Measurements from ENCODE around the gene ZDHHC1.
A peak's percentile ranks its signal among the peaks of the same experiment; 100 is the strongest.
"Not testable (repeated sequence)": the region's sequence is repeated elsewhere in the genome, so short reads cannot be mapped to it uniquely, and the experiment has no call there.

ZDHHC1 gene

DNA sequence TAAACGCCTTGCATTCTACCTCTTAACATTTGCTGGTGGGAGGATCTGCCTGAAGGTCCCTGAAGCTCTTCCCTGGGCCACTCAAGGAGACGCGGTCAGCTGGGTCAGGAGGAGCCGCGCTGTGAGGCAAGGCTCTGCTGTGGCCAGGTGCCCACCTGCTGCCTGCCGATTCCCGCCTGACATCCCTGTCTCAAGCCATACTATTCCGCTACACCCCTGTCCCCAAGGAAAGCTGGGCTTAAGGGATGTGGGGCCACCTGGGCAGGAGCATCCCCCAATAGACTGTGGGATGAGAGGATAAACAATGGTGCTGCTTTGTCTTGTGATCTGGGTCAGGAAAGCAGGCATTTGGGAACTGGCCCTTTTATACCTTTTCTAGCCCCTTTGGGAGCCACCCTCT is 28.1 kb downstream of the ZDHHC1 start:
- H3K9me3 Mint-ChIP-seq = no peaks in the 10 kb centered on the region
- H3K4me3 Mint-ChIP-seq = no peak overlapping the region
- H3K27ac Mint-ChIP-seq = no peak overlapping the region
- no peaks in the 10 kb centered on the region for H3K4me1 Mint-ChIP-seq
- H3K27me3 Mint-ChIP-seq = no peaks in the 10 kb centered on the region
- H3K36me3 Mint-ChIP-seq = no peaks in the 10 kb centered on the region

DNA sequence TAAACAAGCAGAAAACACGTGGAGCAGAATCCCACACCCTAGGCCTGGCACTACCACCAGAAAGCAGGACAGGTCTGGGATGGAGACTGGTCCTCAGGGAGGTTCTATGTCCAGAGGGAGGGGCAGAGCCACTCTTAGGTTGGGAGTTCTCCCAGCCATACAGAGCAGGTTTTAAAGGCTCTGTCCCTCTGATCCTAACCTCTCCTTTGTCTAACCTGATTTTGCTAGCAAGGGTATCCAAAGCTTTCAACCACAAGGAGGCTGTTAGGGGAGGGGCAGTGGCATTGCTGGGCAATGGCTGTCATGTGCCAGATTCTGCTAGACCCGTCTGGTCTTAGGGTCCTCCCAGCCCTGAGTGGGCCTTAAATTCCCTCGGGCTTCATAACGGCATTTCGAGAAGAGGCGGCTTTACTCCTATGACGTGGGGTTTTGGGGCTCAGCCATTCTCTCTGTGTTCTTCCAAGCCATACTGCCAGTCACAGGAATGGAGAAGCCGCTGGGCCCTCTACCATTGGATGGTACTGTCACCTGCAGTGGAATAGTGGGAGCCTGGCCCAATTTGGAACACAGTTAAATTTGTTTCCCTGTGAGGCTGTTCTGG is 28.7 kb downstream of the ZDHHC1 start:
- Mint-ChIP-seq H3K36me3 (no peaks in the 10 kb centered on the region), H3K9me3 (no peaks in the 10 kb centered on the region), H3K27ac (no peak overlapping the region), H3K4me1 (no peaks in the 10 kb centered on the region), H3K27me3 (no peaks in the 10 kb centered on the region), H3K4me3 (no peak overlapping the region)

DNA sequence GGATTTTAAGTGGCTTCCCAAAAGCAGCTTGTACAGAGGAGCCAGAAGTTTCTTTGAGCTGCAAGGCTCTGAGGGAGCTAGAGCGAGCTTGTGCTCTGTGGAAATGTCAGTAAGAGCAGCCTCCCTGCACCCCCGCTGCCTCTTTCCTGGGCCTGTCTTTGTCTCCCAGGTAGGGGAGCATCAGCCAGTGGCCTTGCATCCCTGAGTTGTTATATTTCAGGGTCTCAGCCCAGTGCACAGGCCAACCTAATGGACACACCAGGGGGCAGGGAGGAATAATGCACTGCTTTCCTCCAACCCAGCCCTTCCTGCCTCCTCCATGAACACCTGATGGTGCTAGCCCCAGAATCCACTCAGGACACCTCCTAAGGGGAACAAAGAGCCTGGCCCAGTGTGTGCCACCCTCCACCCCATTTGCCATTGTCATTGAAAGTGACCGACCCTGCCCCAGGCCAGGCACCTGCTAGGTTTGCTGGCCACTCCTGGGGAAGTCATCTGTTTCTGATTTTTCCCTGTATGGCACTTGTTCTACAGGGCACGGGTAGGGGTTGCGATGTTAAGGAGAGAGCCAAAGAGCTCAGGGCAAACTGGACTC is 29.3 kb downstream of the ZDHHC1 start:
- Mint-ChIP-seq H3K27ac (no peak overlapping the region), H3K4me1 (no peaks in the 10 kb centered on the region), H3K36me3 (no peaks in the 10 kb centered on the region), H3K4me3 (no peak overlapping the region), H3K9me3 (no peaks in the 10 kb centered on the region), H3K27me3 (no peaks in the 10 kb centered on the region)

DNA sequence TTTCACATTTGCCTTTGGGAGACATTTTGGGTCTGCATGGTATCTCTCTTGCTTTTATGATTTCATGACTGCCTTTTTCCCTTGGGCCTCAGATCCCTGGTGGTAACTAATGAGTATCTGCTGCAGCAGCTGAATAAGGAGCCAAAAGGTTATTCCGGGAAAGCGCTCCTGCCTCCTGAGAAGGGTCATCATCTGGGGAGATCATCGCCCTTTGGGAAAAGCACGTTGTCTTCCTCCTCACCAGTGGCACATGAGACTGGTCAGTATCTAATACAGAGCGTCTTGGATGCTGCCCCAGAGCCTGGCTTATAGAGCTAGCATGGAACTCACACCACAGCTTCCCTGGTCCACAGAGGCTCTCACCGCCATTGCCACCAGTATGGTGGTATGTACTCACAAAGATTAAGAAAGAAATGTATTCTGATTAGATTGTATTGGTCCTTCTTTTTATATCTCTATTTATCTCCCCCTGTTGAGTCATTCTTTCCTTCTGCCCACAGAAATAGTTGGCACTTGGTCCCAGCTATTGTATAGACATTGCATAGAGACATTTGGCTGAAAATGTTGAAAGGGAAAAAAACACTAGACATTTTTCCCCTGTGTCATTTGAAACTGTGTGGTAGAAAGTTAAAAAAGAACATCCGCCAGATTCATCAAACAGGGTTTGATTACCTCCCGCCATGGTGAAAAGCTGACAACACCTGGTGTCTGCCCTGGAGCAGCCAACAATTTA is 31.3 kb downstream of the ZDHHC1 start:
- no peak overlapping the region for H3K27ac Mint-ChIP-seq
- no peaks in the 10 kb centered on the region for H3K27me3 Mint-ChIP-seq
- no peaks in the 10 kb centered on the region for H3K4me1 Mint-ChIP-seq
- H3K9me3 Mint-ChIP-seq = no peaks in the 10 kb centered on the region
- H3K36me3 Mint-ChIP-seq = no peaks in the 10 kb centered on the region
- no peak overlapping the region for H3K4me3 Mint-ChIP-seq

DNA sequence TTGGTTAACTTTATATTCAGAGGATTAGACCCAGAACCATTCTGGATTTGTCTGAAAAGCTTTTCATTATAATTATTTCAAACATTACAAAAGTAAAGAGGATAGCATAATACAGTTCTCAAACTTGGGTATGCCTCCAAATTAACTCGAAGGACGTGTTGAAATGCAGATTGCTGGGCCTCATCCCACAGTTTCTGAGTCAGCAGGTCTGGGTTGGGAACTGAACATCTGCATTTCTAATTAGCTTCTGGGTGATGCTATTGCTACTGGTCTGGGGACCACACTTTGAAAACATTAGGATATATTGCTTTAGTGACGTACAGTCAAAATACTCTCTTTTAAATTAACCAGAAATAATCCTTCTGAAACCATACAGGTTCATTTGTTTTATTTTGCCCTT is 33.0 kb downstream of the ZDHHC1 start:
- H3K4me1 Mint-ChIP-seq = no peaks in the 10 kb centered on the region
- H3K4me3 Mint-ChIP-seq = no peak overlapping the region
- H3K36me3 Mint-ChIP-seq = no peaks in the 10 kb centered on the region
- H3K27ac Mint-ChIP-seq = no peak overlapping the region
- no peaks in the 10 kb centered on the region for H3K27me3 Mint-ChIP-seq
- H3K9me3 Mint-ChIP-seq = no peaks in the 10 kb centered on the region

DNA sequence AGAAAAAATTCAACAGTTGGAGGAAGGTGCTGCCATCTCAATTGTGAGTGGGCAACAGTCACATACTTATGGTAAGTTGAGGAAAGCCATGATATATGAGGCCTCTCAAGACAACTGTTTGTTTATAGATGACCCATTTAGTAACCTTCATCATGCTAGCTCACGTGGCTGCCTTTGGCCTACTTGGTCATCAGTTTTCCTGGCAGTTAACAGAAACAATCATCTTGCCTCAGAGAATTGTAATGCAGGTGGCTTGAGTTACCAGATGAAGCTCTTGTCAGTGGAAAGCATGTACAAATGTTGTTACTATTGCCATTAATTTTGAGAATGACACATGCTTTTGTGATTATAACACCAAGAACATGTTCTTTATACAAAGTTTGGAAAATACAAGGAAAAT is 37.6 kb downstream of the ZDHHC1 start:
- Mint-ChIP-seq H3K4me1 (no peaks in the 10 kb centered on the region), H3K4me3 (no peak overlapping the region), H3K27me3 (no peaks in the 10 kb centered on the region), H3K9me3 (no peaks in the 10 kb centered on the region), H3K36me3 (no peaks in the 10 kb centered on the region), H3K27ac (no peak overlapping the region)

DNA sequence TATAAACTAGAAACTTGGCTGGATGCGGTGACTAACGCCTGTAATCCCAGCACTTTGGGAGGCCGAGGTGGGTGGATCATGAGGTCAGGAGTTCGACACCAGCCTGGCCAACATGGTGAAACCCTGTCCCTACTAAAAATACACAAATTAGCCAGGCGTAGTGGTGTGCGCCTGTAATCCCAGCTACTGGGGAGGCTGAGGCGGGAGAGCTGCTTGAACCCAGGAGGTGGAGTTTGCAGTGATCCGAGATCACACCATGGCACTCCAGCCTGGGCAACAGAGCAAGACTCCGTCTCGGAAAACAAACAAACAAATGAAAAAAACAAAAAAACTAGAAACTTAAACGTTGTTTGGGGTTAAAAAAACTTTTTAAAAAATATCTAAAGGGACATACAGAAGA is 40.3 kb downstream of the ZDHHC1 start:
- H3K4me3 Mint-ChIP-seq, H3K27me3 Mint-ChIP-seq, H3K27ac Mint-ChIP-seq, H3K4me1 Mint-ChIP-seq, H3K9me3 Mint-ChIP-seq, H3K36me3 Mint-ChIP-seq: not testable (repeated sequence)

DNA sequence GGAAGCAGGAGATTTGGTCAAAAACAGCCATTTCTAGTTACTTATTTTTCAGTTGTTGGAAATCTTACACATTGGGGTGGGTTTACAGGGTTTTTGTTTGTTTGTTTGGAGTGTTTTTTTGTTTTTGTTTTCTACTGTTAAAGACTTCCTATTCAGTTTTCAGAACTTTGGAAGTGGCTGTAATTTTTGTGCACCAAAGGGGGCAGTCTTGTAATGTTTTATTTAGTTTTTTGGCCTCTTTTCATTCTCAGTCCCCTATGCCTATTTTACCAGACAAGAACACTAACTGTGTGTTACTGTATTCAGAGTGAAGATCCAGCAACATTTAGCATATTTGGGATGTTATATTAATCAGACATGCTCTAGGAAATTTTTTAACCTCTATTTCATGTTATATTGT is 43.6 kb downstream of the ZDHHC1 start:
- H3K27me3 Mint-ChIP-seq = peaks cover 3% of the 10 kb centered on the region
- no peak overlapping the region for H3K4me3 Mint-ChIP-seq
- H3K36me3 Mint-ChIP-seq = no peaks in the 10 kb centered on the region
- H3K27ac Mint-ChIP-seq = no peak overlapping the region
- no peaks in the 10 kb centered on the region for H3K9me3 Mint-ChIP-seq
- no peaks in the 10 kb centered on the region for H3K4me1 Mint-ChIP-seq

DNA sequence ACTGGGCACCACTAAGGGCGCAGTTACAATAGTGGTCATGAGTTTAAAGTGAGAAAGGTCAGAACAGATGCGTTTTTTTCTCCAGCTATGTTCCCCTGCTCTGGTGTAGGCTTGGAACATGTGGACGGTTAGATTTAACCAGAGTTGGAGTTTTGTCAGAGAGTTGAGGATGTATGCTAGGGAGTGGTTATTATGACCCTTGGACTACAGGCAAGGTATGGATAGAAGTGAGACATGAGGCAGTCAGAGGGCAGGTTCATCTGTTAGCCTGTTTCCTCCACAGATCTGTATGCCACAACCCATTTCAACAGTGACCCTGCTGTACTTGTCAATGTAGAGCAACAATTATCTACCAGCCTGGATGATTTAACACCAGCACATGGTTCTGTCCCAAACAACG is 45.6 kb downstream of the ZDHHC1 start:
- Mint-ChIP-seq H3K27ac (no peak overlapping the region), H3K36me3 (no peaks in the 10 kb centered on the region), H3K4me3 (no peak overlapping the region), H3K27me3 (peaks cover 3% of the 10 kb centered on the region), H3K9me3 (no peaks in the 10 kb centered on the region), H3K4me1 (peaks cover 4% of the 10 kb centered on the region)

DNA sequence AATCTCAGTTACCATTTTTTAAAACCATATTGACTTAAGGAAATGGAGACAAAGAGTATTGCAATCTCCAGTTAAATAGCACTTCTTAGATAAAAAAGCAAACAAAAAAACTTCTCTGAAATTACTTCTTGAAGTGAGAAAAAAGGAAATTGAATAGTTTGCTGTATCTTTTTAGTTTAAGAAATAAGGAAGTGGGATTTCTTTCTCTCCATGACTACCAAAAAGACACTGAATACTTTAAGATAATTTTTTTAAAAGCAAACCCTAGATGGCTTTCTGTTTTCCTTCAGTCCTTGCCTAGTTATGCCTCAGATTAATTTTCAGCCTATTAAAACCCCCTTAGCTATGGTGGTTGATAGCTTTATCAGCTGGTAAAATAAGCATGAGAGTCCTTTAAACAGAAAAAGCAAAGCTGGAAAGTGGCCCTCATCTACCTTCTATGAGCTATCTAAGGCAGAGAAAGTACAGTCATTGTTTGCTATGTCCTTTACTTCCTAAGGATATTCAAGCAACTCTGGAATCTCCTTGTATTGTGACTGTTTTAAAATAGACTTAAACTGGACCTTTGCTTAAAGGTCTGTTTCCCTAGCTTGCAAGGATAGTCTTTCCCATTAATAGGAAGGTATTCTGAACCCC is 51.6 kb downstream of the ZDHHC1 start:
- Mint-ChIP-seq H3K36me3 (no peaks in the 10 kb centered on the region), H3K4me1 (peaks cover 25% of the 10 kb centered on the region), H3K4me3 (peak overlapping the region; percentile 27), H3K27ac (peak overlapping the region; percentile 39), H3K27me3 (no peaks in the 10 kb centered on the region), H3K9me3 (no peaks in the 10 kb centered on the region)

DNA sequence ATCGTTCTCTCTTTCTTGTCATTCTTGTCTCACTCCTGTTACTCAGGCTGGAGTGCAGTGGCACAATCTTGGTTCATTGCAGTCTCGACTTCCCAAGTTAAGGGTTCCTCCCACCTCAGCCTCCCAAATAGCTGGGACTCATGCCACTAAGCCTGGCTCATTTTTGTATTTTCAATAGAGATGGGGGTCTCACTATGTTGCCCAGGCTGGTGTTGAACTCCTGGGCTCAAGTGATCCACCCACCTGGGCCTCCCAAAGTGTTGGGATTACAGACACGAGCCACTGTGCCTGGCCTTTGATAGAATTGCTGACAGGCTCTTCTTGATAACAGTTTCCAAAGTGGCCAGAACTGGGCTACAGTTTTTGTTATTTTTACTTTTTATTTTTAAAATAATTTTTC is 55.2 kb downstream of the ZDHHC1 start:
- no peaks in the 10 kb centered on the region for H3K9me3 Mint-ChIP-seq

DNA sequence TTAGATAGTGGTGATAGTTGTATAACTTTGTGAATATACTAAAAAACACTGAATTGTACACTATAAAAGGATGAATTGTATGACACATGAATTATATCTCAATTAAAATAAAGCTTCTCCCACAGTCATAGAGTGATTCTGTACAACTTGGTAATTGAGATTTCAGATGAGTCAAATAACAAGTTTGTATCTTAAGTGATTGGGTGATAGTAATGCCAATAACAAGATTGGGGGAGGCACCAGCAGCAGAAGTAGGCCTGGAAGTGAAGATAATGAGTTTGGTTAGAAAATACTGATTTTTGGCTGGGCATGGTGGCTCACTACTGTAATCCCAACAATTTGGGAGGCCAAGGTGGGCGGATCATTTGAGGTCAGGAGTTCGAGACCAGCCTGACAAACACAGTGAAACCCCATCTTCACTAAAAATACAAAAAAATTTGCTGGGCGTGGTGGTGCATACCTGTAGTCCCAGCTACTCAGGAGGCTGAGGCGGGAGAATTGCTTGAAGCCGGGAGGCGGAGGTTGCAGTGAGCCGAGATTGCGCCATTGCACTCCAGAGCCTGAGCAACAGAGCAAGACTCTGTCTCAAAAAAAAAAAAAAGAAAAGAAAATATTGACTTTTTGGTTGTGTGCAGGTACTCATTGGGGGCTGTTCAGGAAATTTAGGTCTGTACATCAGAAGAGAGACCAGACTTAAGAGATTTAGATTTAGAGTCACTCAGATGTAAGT is 56.6 kb downstream of the ZDHHC1 start:
- not testable (repeated sequence) for H3K27me3 Mint-ChIP-seq, H3K4me3 Mint-ChIP-seq, H3K9me3 Mint-ChIP-seq, H3K27ac Mint-ChIP-seq, H3K36me3 Mint-ChIP-seq
- H3K4me1 Mint-ChIP-seq = peaks cover 12% of the 10 kb centered on the region

More for the DNA sequence above, 55.2 kb downstream of the ZDHHC1 start:
- Mint-ChIP-seq H3K4me3 (no peak overlapping the region), H3K27me3 (no peaks in the 10 kb centered on the region), H3K4me1 (peaks cover 25% of the 10 kb centered on the region), H3K27ac (no peak overlapping the region), H3K36me3 (no peaks in the 10 kb centered on the region)

DNA sequence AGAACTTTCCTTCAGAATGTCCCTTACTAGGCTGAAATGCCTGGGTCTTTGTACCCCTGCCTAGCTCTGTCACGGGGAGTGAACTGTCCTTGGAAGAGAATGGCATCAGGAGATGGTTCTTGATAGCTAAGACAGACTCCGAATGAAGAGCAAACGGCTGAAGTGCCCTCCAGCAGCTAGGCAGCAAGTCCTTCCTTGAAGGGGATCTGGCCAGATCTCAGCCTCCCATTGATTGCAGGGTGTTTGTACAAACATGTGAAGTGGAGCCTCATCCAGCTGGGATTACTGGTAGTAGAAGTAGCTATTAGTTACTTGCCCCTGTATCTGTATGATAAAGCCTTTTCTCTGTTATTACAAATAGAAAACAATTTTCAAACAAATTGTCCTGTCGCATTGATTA is 58.7 kb downstream of the ZDHHC1 start:
- no peaks in the 10 kb centered on the region for H3K4me1 Mint-ChIP-seq
- no peaks in the 10 kb centered on the region for H3K36me3 Mint-ChIP-seq

DNA sequence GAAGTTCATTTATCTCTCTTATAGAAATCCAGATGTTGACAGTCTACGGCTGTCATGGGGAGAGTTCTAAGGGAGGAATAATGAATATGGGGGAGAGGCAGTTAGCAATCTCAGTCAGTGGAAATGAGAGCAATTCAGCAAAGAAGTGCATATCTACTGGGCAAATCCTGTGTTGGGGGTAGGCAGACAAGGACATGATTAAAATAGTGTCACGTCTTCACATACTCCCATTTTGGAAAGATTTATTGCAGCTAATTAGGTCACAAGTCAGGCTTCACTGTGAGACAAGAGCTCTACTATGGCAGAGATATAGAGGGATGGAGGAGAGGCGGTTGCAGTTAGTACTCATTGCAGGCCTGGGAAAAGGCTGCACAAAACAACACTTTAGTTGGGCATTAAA is 59.9 kb downstream of the ZDHHC1 start:
- Mint-ChIP-seq H3K27me3 (no peaks in the 10 kb centered on the region), H3K4me3 (no peak overlapping the region), H3K9me3 (no peaks in the 10 kb centered on the region), H3K36me3 (no peaks in the 10 kb centered on the region), H3K4me1 (no peaks in the 10 kb centered on the region), H3K27ac (no peak overlapping the region)

More for the DNA sequence above, 58.7 kb downstream of the ZDHHC1 start:
- Mint-ChIP-seq H3K9me3 (no peaks in the 10 kb centered on the region), H3K27me3 (no peaks in the 10 kb centered on the region), H3K27ac (no peak overlapping the region), H3K4me3 (no peak overlapping the region)

DNA sequence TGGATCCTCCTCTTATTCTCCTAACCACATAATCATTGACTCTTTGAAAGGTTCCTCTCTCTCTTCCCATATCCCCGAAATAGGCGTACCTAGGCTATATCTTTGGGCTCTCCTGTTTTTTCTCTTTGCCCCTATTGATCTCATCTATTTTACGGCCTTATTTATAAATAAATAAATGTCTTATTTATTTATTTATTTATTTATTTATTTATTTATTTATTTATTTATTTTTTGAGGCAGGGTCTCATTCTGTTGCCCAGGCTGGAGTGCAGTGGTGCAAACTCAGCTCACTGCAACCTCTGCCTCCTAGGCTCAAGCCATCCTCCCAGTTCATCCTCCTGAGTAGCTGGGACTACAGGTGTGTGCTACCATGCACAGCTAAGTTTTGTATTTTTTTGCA is 63.8 kb downstream of the ZDHHC1 start:
- not testable (repeated sequence) for H3K9me3 Mint-ChIP-seq, H3K4me1 Mint-ChIP-seq, H3K36me3 Mint-ChIP-seq, H3K27me3 Mint-ChIP-seq, H3K4me3 Mint-ChIP-seq, H3K27ac Mint-ChIP-seq

DNA sequence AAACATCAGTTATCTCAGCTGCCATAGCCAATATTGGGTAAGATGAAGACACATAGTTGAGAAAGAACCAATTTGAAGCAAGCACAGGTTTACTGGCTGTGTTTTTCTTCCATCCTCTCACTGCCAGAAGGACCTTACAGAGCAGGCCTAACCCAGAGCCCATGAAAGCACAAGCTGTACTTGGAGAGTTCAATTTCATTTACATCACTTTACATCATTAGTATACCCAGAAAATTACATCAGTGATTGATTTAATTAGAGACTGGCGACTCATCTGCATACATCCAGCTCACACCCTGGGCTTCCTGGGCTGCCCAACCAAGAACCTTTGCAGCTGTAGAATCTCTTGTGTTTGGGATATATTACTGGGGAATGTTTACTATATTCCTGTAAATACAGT is 66.0 kb downstream of the ZDHHC1 start:
- Mint-ChIP-seq H3K4me1 (no peaks in the 10 kb centered on the region), H3K36me3 (no peaks in the 10 kb centered on the region), H3K4me3 (no peak overlapping the region), H3K27ac (no peak overlapping the region), H3K27me3 (peaks cover 1% of the 10 kb centered on the region), H3K9me3 (no peaks in the 10 kb centered on the region)
